ENCODE results near the gene GALNT4. TPM values are rescaled to one million over a fixed set of nuclear protein-coding genes. Genes with fewer than 3 reads are reported as not detected.

GALNT4 gene
- total and polyA plus RNA-seq, 8 donors: 0.45 to 111 (median 6.6) TPM

DNA sequence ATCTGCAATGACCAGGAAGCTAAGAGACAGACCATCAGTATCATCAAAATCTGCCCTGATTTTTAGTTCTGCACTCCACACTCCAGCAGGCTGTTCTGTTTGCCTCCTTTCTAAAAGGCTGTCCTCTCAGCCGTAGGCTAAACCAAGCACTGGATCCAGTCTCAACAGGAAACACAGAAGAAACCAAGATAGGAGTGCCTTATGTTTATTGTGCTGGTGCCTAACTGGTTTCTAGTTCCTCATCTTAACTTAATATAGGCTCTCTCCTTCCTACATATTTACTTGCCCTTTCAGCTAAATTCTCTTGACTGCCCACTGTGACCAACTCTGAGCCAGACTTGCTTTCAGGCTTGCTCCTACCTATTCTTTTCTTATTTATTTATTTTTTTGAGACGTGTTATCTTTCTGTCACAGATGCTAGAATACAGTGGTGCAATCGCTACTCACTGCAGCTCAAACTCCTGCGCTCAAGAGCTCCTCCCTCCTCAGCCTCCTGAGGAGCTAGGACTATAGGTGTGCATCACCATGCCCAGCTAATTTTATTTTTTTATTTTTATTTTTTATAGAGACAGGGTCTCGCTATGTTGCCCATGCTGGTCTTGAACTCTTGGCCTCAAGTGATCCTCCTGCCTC lies 30.8 kb downstream of the GALNT4 start:
- H3K36me3 ChIP-seq: peaks cover 0 to 36% (median 30%) of the 10 kb centered on the region in 4 donors
- 47 to 64% (median 59%) methylated on average over 5 of the region's 5 CpGs for WGBS, 5 donors
- no peak overlapping the region for H3K4me3 ChIP-seq
- no peaks in the 10 kb centered on the region for H3K9me3 ChIP-seq
- peaks cover 10 to 35% (median 15%) of the 10 kb centered on the region in 4 donors for H3K4me1 ChIP-seq
- TF ChIP-seq CTCF (IDR thresholded peaks at IDR 0.05) (no peak), POLR2AphosphoS5 (IDR thresholded peaks at IDR 0.05) (peak in 2 of 3 donors; percentile 40 to 54)
- H3K27ac ChIP-seq: peak overlapping the region; percentile 37 to 81 (median 73)
- peak in 1 of 2 donors; percentile 70 for DNase-seq
- intact Hi-C loops (cut with DNase I; ENCODE audit: low total_unique reads): no loop called here
- no peaks in the 10 kb centered on the region for H3K27me3 ChIP-seq

- H3K4me1 ChIP-seq: peaks cover 10 to 35% (median 15%) of the 10 kb centered on the region in 4 donors
- intact Hi-C loops (cut with DNase I; ENCODE audit: low total_unique reads): no loop called here
- no peak for TF ChIP-seq CTCF (IDR thresholded peaks at IDR 0.05)
- TF ChIP-seq EP300 (IDR thresholded peaks at IDR 0.05): no peak
- TF ChIP-seq POLR2AphosphoS5 (IDR thresholded peaks at IDR 0.05): peak in 2 of 3 donors; percentile 40 to 60
- no peak for TF ChIP-seq POLR2A (IDR thresholded peaks at IDR 0.05)
- H3K36me3 ChIP-seq: peaks cover 0 to 45% (median 34%) of the 10 kb centered on the region in 4 donors
- peak overlapping the region; percentile 37 to 81 (median 54) for H3K27ac ChIP-seq
- 31 to 58% (median 45%) methylated on average over 5 of the region's 5 CpGs for WGBS, 5 donors
- H3K9me3 ChIP-seq: no peaks in the 10 kb centered on the region
- no peak overlapping the region for H3K4me3 ChIP-seq
- peak; percentile 36 to 84 for DNase-seq
- H3K27me3 ChIP-seq: no peaks in the 10 kb centered on the region
These were observed 31.7 kb downstream of the GALNT4 start for GRCh38 chr12:89492883-89493282.

DNA sequence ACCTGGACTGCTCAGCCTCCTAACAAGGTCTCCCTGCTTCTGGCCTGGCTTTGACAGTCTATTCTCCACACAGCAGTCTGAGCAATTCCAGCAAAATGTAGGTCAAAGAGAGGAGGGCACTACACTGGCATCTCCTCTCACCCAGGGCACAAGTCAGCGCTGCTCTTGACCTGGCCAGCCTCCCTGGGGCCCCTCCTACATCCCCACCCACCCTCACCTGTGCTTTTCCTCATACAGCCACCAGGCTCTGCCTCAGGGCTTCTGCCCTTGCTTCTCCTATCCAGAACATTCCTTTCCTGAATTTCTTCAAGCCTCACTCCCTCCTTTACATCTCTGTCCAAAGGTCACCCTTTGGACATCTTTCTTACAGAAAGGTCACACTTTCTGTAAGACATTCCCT lies 33.7 kb downstream of the GALNT4 start:
- Histone ChIP-seq H3K9me3 (no peaks in the 10 kb centered on the region), H3K27me3 (no peaks in the 10 kb centered on the region), H3K4me1 (peaks cover 3 to 19% (median 10%) of the 10 kb centered on the region in 4 donors), H3K36me3 (peaks cover 0 to 64% (median 50%) of the 10 kb centered on the region in 4 donors), H3K27ac (no peak overlapping the region), H3K4me3 (no peak overlapping the region)
- intact Hi-C loops (cut with DNase I; ENCODE audit: low total_unique reads): no loop called here
- TF ChIP-seq EP300 (IDR thresholded peaks at IDR 0.05) (no peak), POLR2A (IDR thresholded peaks at IDR 0.05) (no peak), CTCF (IDR thresholded peaks at IDR 0.05) (no peak), POLR2AphosphoS5 (IDR thresholded peaks at IDR 0.05) (no peak)
- no peak for DNase-seq
- 63 to 92% (median 81%) methylated on average over 1 of the region's 1 CpG for WGBS, 5 donors

- no peak for TF ChIP-seq POLR2AphosphoS5 (IDR thresholded peaks at IDR 0.05)
- no peak for TF ChIP-seq CTCF (IDR thresholded peaks at IDR 0.05)
- no peak for TF ChIP-seq POLR2A (IDR thresholded peaks at IDR 0.05)
- TF ChIP-seq EP300 (IDR thresholded peaks at IDR 0.05): no peak
- Histone ChIP-seq H3K4me1 (peaks cover 0 to 5% (median 2%) of the 10 kb centered on the region in 4 donors), H3K36me3 (peaks cover 0 to 70% (median 46%) of the 10 kb centered on the region in 4 donors), H3K27ac (no peak overlapping the region), H3K9me3 (no peaks in the 10 kb centered on the region), H3K27me3 (no peaks in the 10 kb centered on the region), H3K4me3 (no peak overlapping the region)
- no peak for DNase-seq
- intact Hi-C loops (cut with DNase I; ENCODE audit: low total_unique reads): no loop called here
- WGBS, 5 donors: 89 to 98% (median 93%) methylated on average over 2 of the region's 2 CpGs
These were observed 38.3 kb downstream of the GALNT4 start for GRCh38 chr12:89486264-89486663.
